ENCODE measurements around the gene CNTN5.

The CNTN5 gene

DNA sequence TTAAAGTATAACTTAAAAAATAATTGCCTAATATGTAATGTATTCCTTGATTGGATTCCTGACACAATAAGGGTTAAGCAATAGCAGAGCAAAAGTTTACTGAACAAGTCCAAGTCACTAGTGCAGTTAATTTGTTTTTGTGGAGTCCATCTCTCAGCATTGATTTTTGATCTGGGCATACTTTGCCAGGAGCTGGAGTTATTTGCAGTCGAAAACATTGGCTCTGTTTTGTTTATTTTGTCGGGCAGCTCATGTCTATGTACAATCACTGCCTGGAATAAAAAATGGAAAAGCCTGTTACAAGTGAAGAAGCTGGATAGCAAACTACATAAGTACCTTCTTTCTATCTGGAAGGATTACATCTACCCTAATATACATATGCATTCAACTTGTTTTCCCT lies 625.2 kb downstream of the CNTN5 start:
- H3K27me3 ChIP-seq (ENCODE audit: control insufficient read depth in 1 of 2, insufficient read depth in 1 of 2, low read length in 2 of 2): no peaks in the 10 kb centered on the region
- no peak overlapping the region for H3K9ac ChIP-seq (ENCODE audit: low read length)
- H2BK120ac ChIP-seq (ENCODE audit: low read depth, low read length): no peak overlapping the region
- H4K8ac ChIP-seq (ENCODE audit: low read length): no peak overlapping the region
- H3K4ac ChIP-seq (ENCODE audit: low read depth in 1 of 2, low read length in 2 of 2): no peak overlapping the region
- no peaks in the 10 kb centered on the region for H3K9me3 ChIP-seq (ENCODE audit: control insufficient read depth, low read length)
- H2BK5ac ChIP-seq (ENCODE audit: low read depth, low read length, poor library complexity, severe bottlenecking): no peak overlapping the region
- no peak overlapping the region for H3K14ac ChIP-seq (ENCODE audit: low read length in 2 of 2)
- H2AK5ac ChIP-seq (ENCODE audit: low read length, severe bottlenecking): no peak overlapping the region
- H3K4me3 ChIP-seq (ENCODE audit: insufficient read depth in 1 of 2, low read depth in 1 of 2, low read length in 2 of 2): no peak overlapping the region
- no peaks in the 10 kb centered on the region for H3K36me3 ChIP-seq (ENCODE audit: control insufficient read depth in 1 of 2, insufficient read depth in 2 of 2, low read depth in 1 of 2, low read length in 2 of 2)
- H3K27ac ChIP-seq (ENCODE audit: low read length, poor library complexity, severe bottlenecking): no peak overlapping the region
- DNase-seq: no peak
- H2BK12ac ChIP-seq (ENCODE audit: low read length in 2 of 2): no peak overlapping the region
- no peak overlapping the region for H3K18ac ChIP-seq (ENCODE audit: low read depth in 1 of 2, low read length in 2 of 2)
- H2BK15ac ChIP-seq (ENCODE audit: low read depth, poor library complexity, severe bottlenecking): no peak overlapping the region
- no peak overlapping the region for H4K91ac ChIP-seq (ENCODE audit: low read length)
- no peaks in the 10 kb centered on the region for H3K79me1 ChIP-seq (replicated peaks; ENCODE audit: low read length, poor library complexity, severe bottlenecking)
- 92% methylated on average over 2 of the region's 2 CpGs for WGBS
- H3K4me1 ChIP-seq (ENCODE audit: control insufficient read depth, insufficient read depth, low read depth, low read length): no peaks in the 10 kb centered on the region
- no peak overlapping the region for H2AFZ ChIP-seq (ENCODE audit: low read depth, low read length)
- H3K4me2 ChIP-seq (ENCODE audit: low read length, poor library complexity, severe bottlenecking): no peak overlapping the region
- no peak overlapping the region for H3K23ac ChIP-seq (ENCODE audit: low read length in 2 of 2)

DNA sequence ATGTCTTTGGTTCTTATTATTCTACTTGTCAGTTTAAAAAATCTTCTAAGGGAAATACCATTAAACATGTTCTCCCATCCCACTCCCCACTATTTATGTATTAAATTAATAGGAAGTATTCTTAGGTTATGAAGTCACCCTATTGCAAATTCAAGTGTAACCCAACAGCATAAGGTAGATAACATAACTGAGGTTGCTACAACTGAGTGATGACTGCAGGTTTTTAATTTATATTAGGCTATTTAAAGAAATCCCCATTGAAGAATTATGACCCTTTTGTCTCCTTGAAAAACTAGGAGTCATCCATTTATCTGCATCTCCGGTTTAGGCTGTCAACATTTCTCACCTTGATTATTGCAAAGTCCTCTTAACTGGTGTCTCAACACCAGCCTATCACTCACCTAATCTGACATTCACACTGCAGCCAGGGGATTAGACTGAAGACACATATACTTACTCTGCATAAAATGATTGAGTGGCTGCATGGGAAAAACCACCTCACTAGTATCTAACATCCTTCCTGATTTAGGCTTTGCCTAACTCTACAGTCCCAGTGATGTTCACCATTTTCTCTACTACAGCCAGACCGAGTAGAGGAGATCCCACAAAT lies 649.4 kb downstream of the CNTN5 start:
- no peak overlapping the region for H3K14ac ChIP-seq (ENCODE audit: low read length in 2 of 2)
- H3K27me3 ChIP-seq (ENCODE audit: control insufficient read depth in 1 of 2, insufficient read depth in 1 of 2, low read length in 2 of 2): no peaks in the 10 kb centered on the region
- no peak overlapping the region for H3K27ac ChIP-seq (ENCODE audit: low read length, poor library complexity, severe bottlenecking)
- no peak overlapping the region for H3K4ac ChIP-seq (ENCODE audit: low read depth in 1 of 2, low read length in 2 of 2)
- H3K9me3 ChIP-seq (ENCODE audit: control insufficient read depth, low read length): no peaks in the 10 kb centered on the region
- H2BK5ac ChIP-seq (ENCODE audit: low read depth, low read length, poor library complexity, severe bottlenecking): no peak overlapping the region
- H2BK15ac ChIP-seq (ENCODE audit: low read depth, poor library complexity, severe bottlenecking): no peak overlapping the region
- no peak overlapping the region for H3K4me3 ChIP-seq (ENCODE audit: insufficient read depth in 1 of 2, low read depth in 1 of 2, low read length in 2 of 2)
- no peak overlapping the region for H4K91ac ChIP-seq (ENCODE audit: low read length)
- no peaks in the 10 kb centered on the region for H3K36me3 ChIP-seq (ENCODE audit: control insufficient read depth in 1 of 2, insufficient read depth in 2 of 2, low read depth in 1 of 2, low read length in 2 of 2)
- no peak overlapping the region for H3K18ac ChIP-seq (ENCODE audit: low read depth in 1 of 2, low read length in 2 of 2)
- H4K8ac ChIP-seq (ENCODE audit: low read length): no peak overlapping the region
- H3K23ac ChIP-seq (ENCODE audit: low read length in 2 of 2): no peak overlapping the region
- H3K4me1 ChIP-seq (ENCODE audit: control insufficient read depth, insufficient read depth, low read depth, low read length): no peaks in the 10 kb centered on the region
- WGBS: 49% methylated on average over 2 of the region's 2 CpGs
- H2BK120ac ChIP-seq (ENCODE audit: low read depth, low read length): no peak overlapping the region
- H3K79me1 ChIP-seq (replicated peaks; ENCODE audit: low read length, poor library complexity, severe bottlenecking): no peaks in the 10 kb centered on the region
- no peak overlapping the region for H2BK12ac ChIP-seq (ENCODE audit: low read length in 2 of 2)
- no peak overlapping the region for H3K4me2 ChIP-seq (ENCODE audit: low read length, poor library complexity, severe bottlenecking)
- DNase-seq: no peak
- H2AK5ac ChIP-seq (ENCODE audit: low read length, severe bottlenecking): no peak overlapping the region
- no peak overlapping the region for H2AFZ ChIP-seq (ENCODE audit: low read depth, low read length)
- no peak overlapping the region for H3K9ac ChIP-seq (ENCODE audit: low read length)

DNA sequence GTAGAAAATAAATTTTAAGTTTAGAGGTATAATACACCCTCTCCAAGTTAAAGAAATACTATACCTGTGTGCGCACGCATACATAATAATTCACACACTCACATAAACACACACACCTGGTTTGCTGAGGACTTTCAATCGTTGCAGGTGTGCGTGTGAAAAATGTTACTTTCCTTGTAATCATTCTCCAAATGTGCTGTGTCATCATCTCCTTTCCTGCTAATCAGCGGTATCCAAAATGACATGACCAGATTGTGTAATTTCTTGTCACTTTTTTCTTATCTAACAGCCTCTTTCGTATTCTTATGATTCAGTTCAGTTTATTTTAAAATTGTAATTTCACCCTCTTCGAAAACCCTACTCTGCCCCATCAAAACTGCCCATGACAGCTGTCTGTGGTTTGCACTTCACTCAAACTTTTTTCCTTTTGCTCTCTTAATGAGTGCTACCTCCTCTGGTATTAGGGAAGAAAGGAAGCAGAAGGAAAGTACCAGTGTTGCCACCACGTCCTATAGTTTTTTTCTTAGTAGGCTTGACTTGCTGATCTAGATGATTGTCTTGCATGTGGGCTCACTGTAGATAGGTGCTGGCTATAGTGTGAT lies 651.2 kb downstream of the CNTN5 start:
- H4K91ac ChIP-seq (ENCODE audit: low read length): no peak overlapping the region
- no peak overlapping the region for H3K4ac ChIP-seq (ENCODE audit: low read depth in 1 of 2, low read length in 2 of 2)
- H3K9ac ChIP-seq (ENCODE audit: low read length): no peak overlapping the region
- no peak overlapping the region for H2AFZ ChIP-seq (ENCODE audit: low read depth, low read length)
- H2BK5ac ChIP-seq (ENCODE audit: low read depth, low read length, poor library complexity, severe bottlenecking): no peak overlapping the region
- H2AK5ac ChIP-seq (ENCODE audit: low read length, severe bottlenecking): no peak overlapping the region
- no peak overlapping the region for H3K4me2 ChIP-seq (ENCODE audit: low read length, poor library complexity, severe bottlenecking)
- H3K4me1 ChIP-seq (ENCODE audit: control insufficient read depth, insufficient read depth, low read depth, low read length): no peaks in the 10 kb centered on the region
- H3K27me3 ChIP-seq (ENCODE audit: control insufficient read depth in 1 of 2, insufficient read depth in 1 of 2, low read length in 2 of 2): no peaks in the 10 kb centered on the region
- no peak overlapping the region for H2BK12ac ChIP-seq (ENCODE audit: low read length in 2 of 2)
- H3K4me3 ChIP-seq (ENCODE audit: insufficient read depth in 1 of 2, low read depth in 1 of 2, low read length in 2 of 2): no peak overlapping the region
- H4K8ac ChIP-seq (ENCODE audit: low read length): no peak overlapping the region
- no peak overlapping the region for H3K18ac ChIP-seq (ENCODE audit: low read depth in 1 of 2, low read length in 2 of 2)
- no peak overlapping the region for H3K23ac ChIP-seq (ENCODE audit: low read length in 2 of 2)
- no peak overlapping the region for H3K14ac ChIP-seq (ENCODE audit: low read length in 2 of 2)
- H3K27ac ChIP-seq (ENCODE audit: low read length, poor library complexity, severe bottlenecking): no peak overlapping the region
- H3K79me1 ChIP-seq (replicated peaks; ENCODE audit: low read length, poor library complexity, severe bottlenecking): no peaks in the 10 kb centered on the region
- 91% methylated on average over 8 of the region's 8 CpGs for WGBS
- no peak overlapping the region for H2BK15ac ChIP-seq (ENCODE audit: low read depth, poor library complexity, severe bottlenecking)
- H3K9me3 ChIP-seq (ENCODE audit: control insufficient read depth, low read length): no peaks in the 10 kb centered on the region
- H3K36me3 ChIP-seq (ENCODE audit: control insufficient read depth in 1 of 2, insufficient read depth in 2 of 2, low read depth in 1 of 2, low read length in 2 of 2): no peaks in the 10 kb centered on the region
- no peak for DNase-seq
- H2BK120ac ChIP-seq (ENCODE audit: low read depth, low read length): no peak overlapping the region

DNA sequence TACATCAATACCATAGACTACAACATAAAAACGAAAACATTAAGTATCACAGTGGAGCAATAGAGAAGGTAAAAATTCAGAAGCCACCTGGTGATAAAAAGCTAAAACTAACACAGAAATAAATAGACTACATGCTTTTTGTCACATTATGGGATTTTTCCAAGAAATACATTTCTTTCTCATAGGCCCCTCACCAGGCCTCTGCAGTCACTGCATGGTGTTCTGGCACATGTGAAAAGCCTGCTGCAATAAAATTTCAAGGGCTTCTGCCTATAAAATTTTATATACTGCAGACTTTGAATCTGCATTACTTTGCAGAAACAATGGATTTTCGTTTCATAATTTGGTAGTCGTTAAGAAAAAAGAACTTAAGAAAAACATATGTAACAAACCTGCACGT lies 655.5 kb downstream of the CNTN5 start:
- Histone ChIP-seq H3K23ac (ENCODE audit: low read length in 2 of 2) (no peak overlapping the region), H3K27me3 (ENCODE audit: control insufficient read depth in 1 of 2, insufficient read depth in 1 of 2, low read length in 2 of 2) (no peaks in the 10 kb centered on the region), H2BK15ac (ENCODE audit: low read depth, poor library complexity, severe bottlenecking) (no peak overlapping the region), H3K9ac (ENCODE audit: low read length) (no peak overlapping the region), H4K91ac (ENCODE audit: low read length) (no peak overlapping the region), H3K79me1 (replicated peaks; ENCODE audit: low read length, poor library complexity, severe bottlenecking) (no peaks in the 10 kb centered on the region), H3K27ac (ENCODE audit: low read length, poor library complexity, severe bottlenecking) (no peak overlapping the region), H2BK5ac (ENCODE audit: low read depth, low read length, poor library complexity, severe bottlenecking) (no peak overlapping the region), H3K4me2 (ENCODE audit: low read length, poor library complexity, severe bottlenecking) (no peak overlapping the region), H3K36me3 (ENCODE audit: control insufficient read depth in 1 of 2, insufficient read depth in 2 of 2, low read depth in 1 of 2, low read length in 2 of 2) (no peaks in the 10 kb centered on the region), H2AFZ (ENCODE audit: low read depth, low read length) (no peak overlapping the region), H3K18ac (ENCODE audit: low read depth in 1 of 2, low read length in 2 of 2) (no peak overlapping the region), H3K4me3 (ENCODE audit: insufficient read depth in 1 of 2, low read depth in 1 of 2, low read length in 2 of 2) (no peak overlapping the region), H2BK120ac (ENCODE audit: low read depth, low read length) (no peak overlapping the region), H3K9me3 (ENCODE audit: control insufficient read depth, low read length) (no peaks in the 10 kb centered on the region), H3K14ac (ENCODE audit: low read length in 2 of 2) (no peak overlapping the region), H3K4ac (ENCODE audit: low read depth in 1 of 2, low read length in 2 of 2) (no peak overlapping the region), H4K8ac (ENCODE audit: low read length) (no peak overlapping the region), H2AK5ac (ENCODE audit: low read length, severe bottlenecking) (no peak overlapping the region), H3K4me1 (ENCODE audit: control insufficient read depth, insufficient read depth, low read depth, low read length) (no peaks in the 10 kb centered on the region), H2BK12ac (ENCODE audit: low read length in 2 of 2) (no peak overlapping the region)
- WGBS: no CpG with 5 or more reads among the region's 4 CpGs
- DNase-seq: no peak

Measured in mesenchymal stem cell (in vitro differentiated cells and primary cell).